Spinal cord (tissue), 10 donors: ENCODE measurements around the gene UVRAG. TPM values are rescaled to one million over a fixed set of nuclear protein-coding genes. Genes with fewer than 3 reads are reported as not detected.

ENCODE experiments used
- DNase-seq, 6 donors: peaks; one replicate each; pipeline versions ENCODE4 v3.0.0 to v3.0.0-alpha.2; 2013 to 2015; ENCODE audit warnings: low spot score in 6 of 6, low read depth in 4 of 6
- H3K27ac ChIP-seq: one replicate; pipeline ENCODE4 v1.5.1; 2013; ENCODE audit warnings: low read depth, low read length, control low read depth
- H3K27me3 ChIP-seq: one replicate; pipeline ENCODE4 v1.6.1; 2013; ENCODE audit warnings: low read length; ENCODE audit not compliant: control insufficient read depth, insufficient read depth
- H3K36me3 ChIP-seq: one replicate; pipeline ENCODE4 v1.6.1; 2013; ENCODE audit warnings: low read length; ENCODE audit not compliant: control insufficient read depth, insufficient read depth
- H3K4me1 ChIP-seq: one replicate; pipeline ENCODE4 v1.6.1; 2013; ENCODE audit warnings: low read length; ENCODE audit not compliant: control insufficient read depth, insufficient read depth
- H3K4me3 ChIP-seq: one replicate; pipeline ENCODE4 v1.5.1; 2013; ENCODE audit warnings: low read depth, low read length, control low read depth
- H3K9me3 ChIP-seq: one replicate; pipeline ENCODE4 v1.6.1; 2013; ENCODE audit warnings: low read length; ENCODE audit not compliant: control insufficient read depth, insufficient read depth
- WGBS: methylation state at CpG from one replicate; pipeline ENCODE4 v1.1.5; 2013; ENCODE audit warnings: missing lambda C conversion rate; ENCODE audit not compliant: insufficient coverage; 5-methylcytosine and 5-hydroxymethylcytosine counted together
- polyA plus RNA-seq, 2 donors: library from polyadenylated mRNA; unstranded; fragments of 120-200 nt; gene quantifications; one replicate each; pipeline ENCODE4 v1.2.1, GENCODE V29; 2013; ENCODE audit not compliant: insufficient read length in 2 of 2
- total RNA-seq, 2 donors: library from RNA; depleted of rRNA in 1 of 2; stranded (reverse); fragments of 120-200 nt in 1 of 2; fragments of >200 nt in 1 of 2; gene quantifications; one replicate each; pipeline versions ENCODE4 v1.2.3 to v1.2.4, GENCODE V29; 2013 to 2014
- donor health status: healthy.

The UVRAG gene
- total and polyA plus RNA-seq, 4 donors, result 17.8 to 40.8 (median 22.3) TPM

DNA sequence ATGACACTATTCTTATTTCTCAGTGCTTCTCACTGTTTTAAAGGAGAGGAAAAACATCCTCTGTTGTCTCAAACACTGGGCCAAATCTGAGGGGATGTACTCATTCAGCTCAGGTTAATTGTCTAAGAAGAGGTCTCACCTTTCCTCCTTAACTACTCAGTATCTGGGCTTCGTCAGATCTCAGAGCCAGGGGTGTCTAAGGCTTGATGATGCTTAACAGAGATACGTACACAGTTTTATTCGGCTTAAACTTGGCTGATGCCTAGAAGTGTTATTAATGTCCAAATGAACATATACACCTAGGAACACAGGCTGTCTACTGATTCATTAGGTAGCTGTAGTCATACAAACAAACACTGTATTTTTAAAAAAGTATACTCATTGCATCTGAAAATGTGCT is 85.8 kb downstream of the UVRAG start:
- Histone ChIP-seq H3K27ac (no peak overlapping the region), H3K9me3 (no peaks in the 10 kb centered on the region), H3K27me3 (no peaks in the 10 kb centered on the region), H3K36me3 (no peaks in the 10 kb centered on the region), H3K4me1 (no peaks in the 10 kb centered on the region), H3K4me3 (no peak overlapping the region)
- DNase-seq, result no peak
- no CpG with 5 or more reads among the region's 3 CpGs for WGBS

DNA sequence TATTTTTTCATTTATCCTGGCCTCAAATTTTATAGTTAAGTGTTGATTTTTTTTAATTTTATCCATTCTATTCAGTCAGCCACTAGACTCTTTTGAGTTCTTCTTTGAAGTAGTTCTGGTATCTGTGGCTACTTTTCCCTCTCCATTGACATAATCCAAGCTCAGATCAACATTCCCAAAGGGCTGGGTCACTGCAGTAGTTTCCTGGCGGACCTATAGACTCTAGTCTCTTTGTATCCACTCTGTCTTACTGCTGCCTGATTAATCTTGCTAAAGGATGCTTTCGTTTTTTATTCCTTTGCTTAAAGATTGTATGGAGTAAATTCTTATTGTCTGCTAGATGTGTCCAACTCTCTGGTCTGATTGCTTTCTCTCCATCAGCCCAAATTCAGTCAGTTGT is 87.6 kb downstream of the UVRAG start:
- no CpG with 5 or more reads among the region's 2 CpGs for WGBS
- no peaks in the 10 kb centered on the region for H3K4me1 ChIP-seq
- no peak overlapping the region for H3K4me3 ChIP-seq

DNA sequence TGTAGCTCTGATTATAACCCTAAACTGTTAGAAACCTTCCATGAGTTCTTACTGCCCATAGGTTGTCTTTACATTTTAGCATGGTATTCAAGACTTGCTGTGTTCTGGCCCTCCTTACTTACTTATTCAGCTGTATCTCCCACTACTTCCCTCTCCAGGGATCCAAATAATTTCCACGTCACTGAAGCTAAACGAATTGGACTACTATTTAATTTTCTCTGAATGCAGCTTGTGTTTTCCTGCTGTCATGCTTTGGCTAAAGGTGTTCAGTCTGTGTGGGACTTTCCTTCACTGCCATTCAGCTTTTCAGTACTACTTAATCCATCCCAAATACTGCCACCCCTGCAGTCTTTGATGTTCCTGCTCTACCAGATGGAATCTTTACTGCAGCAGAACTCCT is 88.3 kb downstream of the UVRAG start:
- Histone ChIP-seq H3K9me3 (no peaks in the 10 kb centered on the region), H3K36me3 (no peaks in the 10 kb centered on the region), H3K27ac (no peak overlapping the region), H3K4me1 (no peaks in the 10 kb centered on the region), H3K4me3 (no peak overlapping the region), H3K27me3 (no peaks in the 10 kb centered on the region)
- WGBS, result no CpG with 5 or more reads among the region's 2 CpGs
- DNase-seq, result peak in 5 of 6 donors; percentile 13 to 83 (median 18)

More for the DNA sequence above, 87.6 kb downstream of the UVRAG start:
- Histone ChIP-seq H3K36me3 (no peaks in the 10 kb centered on the region), H3K27ac (no peak overlapping the region), H3K27me3 (no peaks in the 10 kb centered on the region), H3K9me3 (no peaks in the 10 kb centered on the region)
- DNase-seq, result no peak

DNA sequence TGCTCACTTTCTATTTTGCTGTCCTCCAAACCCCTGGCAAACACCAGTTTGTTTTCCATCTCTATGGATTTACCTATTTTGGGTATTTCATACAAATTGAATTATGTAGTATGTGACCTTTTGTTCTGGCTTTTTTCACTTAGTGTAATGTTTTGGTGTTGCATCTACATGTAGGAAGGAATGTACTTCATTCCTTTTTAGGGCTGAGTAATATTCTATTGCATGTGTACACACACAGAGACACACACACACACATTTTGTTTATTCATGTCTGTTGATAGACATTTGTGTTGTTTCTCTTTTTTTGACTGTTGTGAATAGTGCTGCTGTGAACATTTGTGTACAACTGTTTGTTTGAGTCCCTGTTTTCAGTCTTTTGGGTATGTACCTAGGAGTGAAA is 90.4 kb downstream of the UVRAG start:
- no peak for DNase-seq
- Histone ChIP-seq H3K27ac (no peak overlapping the region), H3K27me3 (no peaks in the 10 kb centered on the region), H3K4me3 (no peak overlapping the region), H3K9me3 (no peaks in the 10 kb centered on the region), H3K4me1 (no peaks in the 10 kb centered on the region), H3K36me3 (no peaks in the 10 kb centered on the region)

DNA sequence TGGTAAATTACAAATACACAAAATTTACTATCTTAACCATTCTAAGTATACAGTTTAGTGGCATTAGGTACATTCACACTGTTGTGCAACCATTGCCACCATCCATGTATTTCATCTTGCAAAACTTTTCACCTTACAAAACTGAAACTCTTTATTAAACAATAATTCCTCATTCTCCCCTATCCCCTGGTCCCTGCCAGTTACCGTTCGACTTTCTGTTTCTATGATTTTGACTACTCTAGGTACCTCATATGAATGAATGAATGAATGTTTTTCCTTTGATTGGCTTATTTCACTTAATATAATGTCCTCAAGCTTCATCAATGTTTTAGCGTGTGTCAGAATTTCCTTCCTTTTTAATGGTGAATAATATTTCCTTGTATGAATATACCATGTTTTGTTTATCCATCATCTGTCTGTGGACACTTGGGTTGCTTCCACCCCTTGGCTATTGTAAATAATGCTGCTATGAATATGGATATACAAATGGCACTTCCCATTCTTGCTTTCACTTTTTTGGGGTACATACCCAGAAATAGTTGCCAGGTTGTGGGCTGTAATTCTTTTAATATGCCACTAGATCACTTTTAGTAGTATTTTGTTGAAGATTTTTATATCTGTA is 93.0 kb downstream of the UVRAG start:
- no peaks in the 10 kb centered on the region for H3K9me3 ChIP-seq
- H3K27me3 ChIP-seq, result no peaks in the 10 kb centered on the region
- H3K36me3 ChIP-seq, result no peaks in the 10 kb centered on the region
- H3K4me3 ChIP-seq, result no peak overlapping the region
- WGBS, result no CpG with 5 or more reads among the region's 3 CpGs
- DNase-seq, result no peak
- H3K27ac ChIP-seq, result no peak overlapping the region
- H3K4me1 ChIP-seq, result no peaks in the 10 kb centered on the region

DNA sequence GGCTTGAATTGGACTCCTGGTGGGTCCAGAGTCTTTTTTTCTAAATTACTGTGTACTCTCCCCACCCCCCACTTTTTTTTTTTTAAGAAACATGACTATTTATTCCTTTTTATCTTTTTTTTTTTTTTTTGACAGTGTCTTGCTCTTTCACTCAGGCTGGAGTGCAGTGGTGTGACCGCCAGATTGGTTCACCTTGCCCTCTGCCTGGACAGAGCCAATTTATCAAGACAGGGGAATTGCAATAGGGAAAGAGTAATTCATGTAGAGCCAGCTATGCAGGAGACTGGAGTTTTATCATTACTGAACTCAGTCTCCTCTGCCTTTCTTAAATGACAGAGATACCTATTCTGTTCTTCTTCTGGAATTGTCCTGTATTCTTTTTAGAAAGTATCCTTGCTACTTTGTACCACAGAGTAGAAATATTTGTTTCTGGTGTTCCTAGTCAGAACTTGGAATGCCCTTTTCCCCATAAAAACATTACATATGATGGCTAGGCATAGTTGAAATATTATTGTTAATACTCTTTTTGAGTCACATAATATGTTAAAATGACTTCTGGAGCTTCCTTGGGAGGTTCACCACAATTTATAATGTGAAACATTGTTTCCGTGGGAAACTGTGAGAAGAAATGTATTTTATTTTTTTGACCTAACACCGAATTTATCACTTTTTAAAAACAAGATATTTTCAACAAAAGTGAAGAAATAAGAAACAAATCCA is 95.6 kb downstream of the UVRAG start:
- no peaks in the 10 kb centered on the region for H3K27me3 ChIP-seq
- H3K9me3 ChIP-seq, result no peaks in the 10 kb centered on the region
- H3K4me1 ChIP-seq, result no peaks in the 10 kb centered on the region
- no peak for DNase-seq
- H3K27ac ChIP-seq, result no peak overlapping the region
- no peak overlapping the region for H3K4me3 ChIP-seq
- WGBS, result no CpG with 5 or more reads among the region's 3 CpGs
- H3K36me3 ChIP-seq, result no peaks in the 10 kb centered on the region

DNA sequence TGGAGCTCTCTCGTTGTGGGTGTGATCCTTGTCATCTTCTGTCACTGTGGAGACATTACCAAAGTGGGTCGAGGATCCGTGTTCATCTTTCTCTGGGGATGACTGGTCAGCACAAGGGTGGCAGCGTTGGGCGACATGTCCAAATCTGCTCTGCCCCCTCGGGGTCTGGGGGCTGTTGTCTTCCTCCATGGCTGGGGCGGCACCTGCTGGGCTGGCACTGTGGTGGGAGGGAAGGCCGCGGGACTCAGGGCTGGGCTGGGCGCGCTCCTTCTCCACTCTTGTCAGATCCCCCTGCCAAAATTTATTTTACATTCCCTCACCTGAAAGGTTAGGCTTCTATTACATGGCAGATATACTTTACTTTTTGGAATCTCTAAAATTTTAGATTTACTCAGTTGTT is 96.4 kb downstream of the UVRAG start:
- Histone ChIP-seq H3K4me1 (no peaks in the 10 kb centered on the region), H3K27ac (no peak overlapping the region), H3K27me3 (no peaks in the 10 kb centered on the region), H3K9me3 (no peaks in the 10 kb centered on the region), H3K4me3 (no peak overlapping the region), H3K36me3 (no peaks in the 10 kb centered on the region)
- WGBS, result 93% methylated on average over 7 of the region's 11 CpGs
- no peak for DNase-seq

DNA sequence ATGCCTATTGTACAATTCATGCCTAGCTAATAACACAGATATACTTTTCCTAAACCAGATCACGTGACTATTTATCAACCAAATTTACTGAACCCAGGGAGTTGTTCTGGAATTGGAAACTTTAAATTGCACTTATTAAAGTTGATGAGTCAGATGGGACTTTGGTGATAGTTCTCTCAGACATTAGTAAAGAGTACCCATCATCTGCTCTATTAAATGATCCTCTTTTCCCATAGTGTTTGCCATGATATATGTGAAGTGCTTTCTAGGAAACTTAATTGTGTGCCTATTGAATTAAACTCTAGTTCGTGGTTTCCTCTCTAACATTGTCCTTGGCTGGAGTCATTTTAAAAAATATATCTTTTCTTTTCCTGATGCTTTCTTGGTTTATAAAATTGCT is 99.0 kb downstream of the UVRAG start:
- no peak for DNase-seq
- Histone ChIP-seq H3K27me3 (no peaks in the 10 kb centered on the region), H3K27ac (no peak overlapping the region), H3K4me1 (no peaks in the 10 kb centered on the region), H3K4me3 (no peak overlapping the region), H3K36me3 (no peaks in the 10 kb centered on the region), H3K9me3 (no peaks in the 10 kb centered on the region)
- WGBS, result no CpG with 5 or more reads among the region's 2 CpGs

DNA sequence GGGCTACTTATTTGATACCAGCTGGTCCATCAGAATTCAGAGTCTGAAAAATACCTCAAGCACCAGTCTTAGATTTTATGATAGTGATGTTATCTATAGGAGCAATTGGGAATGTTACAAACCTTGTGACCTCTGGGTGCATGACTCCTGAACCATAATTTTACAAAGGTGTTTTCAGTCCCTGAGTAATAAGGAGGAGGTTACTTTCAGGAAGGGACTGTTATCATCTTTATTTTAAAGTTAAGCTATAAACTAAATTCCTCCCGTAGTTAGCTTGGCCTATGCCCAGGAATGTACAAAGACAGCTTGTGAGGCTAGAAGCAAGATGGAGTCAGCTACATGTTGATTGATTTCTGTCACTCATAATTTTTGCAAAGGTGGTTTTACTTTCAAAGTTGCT is 101.9 kb downstream of the UVRAG start:
- DNase-seq, result no peak
- H3K27me3 ChIP-seq, result no peaks in the 10 kb centered on the region
- H3K36me3 ChIP-seq, result no peaks in the 10 kb centered on the region
- H3K4me3 ChIP-seq, result no peak overlapping the region
- no peaks in the 10 kb centered on the region for H3K4me1 ChIP-seq
- no peak overlapping the region for H3K27ac ChIP-seq
- H3K9me3 ChIP-seq, result no peaks in the 10 kb centered on the region
- no CpG with 5 or more reads among the region's 1 CpG for WGBS

DNA sequence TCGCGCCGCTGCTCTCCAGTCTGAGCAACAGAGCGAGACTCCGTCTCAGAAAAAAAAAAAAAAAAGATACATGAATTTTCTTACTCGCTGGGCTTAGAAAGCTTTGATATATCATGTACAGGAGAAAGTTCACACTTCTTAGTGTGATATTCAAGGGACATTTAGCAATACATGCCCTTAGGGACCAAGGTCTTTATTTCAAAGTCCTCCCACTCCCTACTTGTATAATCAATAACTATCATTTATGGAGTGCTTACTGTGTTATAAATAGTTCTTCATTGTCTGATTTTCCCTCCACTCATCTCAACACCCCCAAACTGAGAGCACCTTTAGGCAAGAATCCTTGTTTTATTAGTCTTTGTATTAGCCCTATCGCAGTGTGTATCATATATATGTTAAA is 103.3 kb downstream of the UVRAG start:
- Histone ChIP-seq H3K27ac (no peak overlapping the region), H3K9me3 (no peaks in the 10 kb centered on the region), H3K4me3 (no peak overlapping the region), H3K36me3 (no peaks in the 10 kb centered on the region), H3K27me3 (no peaks in the 10 kb centered on the region), H3K4me1 (no peaks in the 10 kb centered on the region)
- WGBS, result no CpG with 5 or more reads among the region's 7 CpGs
- DNase-seq, result no peak
